Naive thymus-derived CD4-positive, alpha-beta T cell (primary cell): ENCODE measurements around the gene PTPRN2. TPM values are rescaled to one million over a fixed set of nuclear protein-coding genes. Genes with fewer than 3 reads are reported as not detected.
"Not testable (repeated sequence)": the region's sequence is repeated elsewhere in the genome, so short reads cannot be mapped to it uniquely, and the experiment has no call there.

Experiments used
- ATAC-seq: fragments of 150-1000 bp; cut with Tn5 transposase; 2 replicates; pipeline ENCODE4 v1.10.0; 2021; ENCODE audit warnings: mild to moderate bottlenecking, moderate library complexity
- CTCF ChIA-PET: fragments of 350-600 bp; sonication (Branson Sonifier 250); formaldehyde crosslinking; loops from one replicate; lab custom pipeline; 2021; ENCODE audit warnings: antibody characterized with exemption; lab: Charles Lee
- POLR2A ChIA-PET: fragments of 350-600 bp; sonication (Branson Sonifier 250); formaldehyde crosslinking; loops from one replicate; lab custom pipeline; 2021; ENCODE audit warnings: antibody characterized with exemption, inconsistent platforms; lab: Charles Lee
- DNase-seq, 9 donors: peaks; one replicate each; pipeline versions ENCODE4 v3.0.0 to v3.0.0-alpha.2; 2020 to 2022; ENCODE audit warnings: mixed read lengths in 1 of 9
- H3K27ac ChIP-seq: one replicate; pipeline ENCODE4 v1.7.0; 2013; ENCODE audit warnings: mild to moderate bottlenecking, low read depth, low read length, moderate library complexity
- H3K27me3 ChIP-seq, 2 donors: one replicate each; pipeline ENCODE4 v1.7.0; 2013; ENCODE audit warnings: low read length in 2 of 2, mild to moderate bottlenecking in 2 of 2, moderate library complexity in 2 of 2; ENCODE audit not compliant: control insufficient read depth in 2 of 2, insufficient read depth in 2 of 2
- H3K36me3 ChIP-seq, 3 experiments: 1 replicate in 2 of 3; 2 replicates in 1 of 3; pipeline ENCODE4 v1.7.0; 2013; ENCODE audit warnings: low read length in 3 of 3, mild to moderate bottlenecking in 3 of 3, moderate library complexity in 1 of 3; ENCODE audit not compliant: insufficient read depth in 3 of 3, control insufficient read depth in 2 of 3
- H3K4me1 ChIP-seq, 2 donors: one replicate each; pipeline ENCODE4 v1.7.0; 2013; ENCODE audit warnings: low read length in 2 of 2, mild to moderate bottlenecking in 2 of 2, moderate library complexity in 1 of 2; ENCODE audit not compliant: control insufficient read depth in 2 of 2, insufficient read depth in 2 of 2
- H3K4me3 ChIP-seq: 2 replicates; pipeline ENCODE4 v1.7.0; 2013; ENCODE audit warnings: mild to moderate bottlenecking, low read length
- H3K9me3 ChIP-seq, 3 experiments: 1 replicate in 2 of 3; 2 replicates in 1 of 3; pipeline ENCODE4 v1.7.0; 2013; ENCODE audit warnings: low read length in 3 of 3; ENCODE audit not compliant: control insufficient read depth in 2 of 3
- H3K27ac Mint-ChIP-seq, 9 donors: one replicate each; pipeline ENCODE4 v1.8.0; 2020 to 2022; ENCODE audit warnings: mixed read lengths in 9 of 9, mild to moderate bottlenecking in 8 of 9, moderate library complexity in 5 of 9, inconsistent platforms in 2 of 9
- H3K27me3 Mint-ChIP-seq, 5 donors: one replicate each; pipeline ENCODE4 v1.8.0; 2021 to 2022; ENCODE audit warnings: mixed read lengths in 5 of 5, mild to moderate bottlenecking in 1 of 5
- H3K36me3 Mint-ChIP-seq, 5 donors: one replicate each; pipeline ENCODE4 v1.8.0; 2020 to 2022; ENCODE audit warnings: mixed read lengths in 5 of 5, mild to moderate bottlenecking in 3 of 5, inconsistent platforms in 1 of 5
- H3K4me1 Mint-ChIP-seq, 7 donors: one replicate each; pipeline ENCODE4 v1.8.0; 2020 to 2022; ENCODE audit warnings: mixed read lengths in 7 of 7, mild to moderate bottlenecking in 3 of 7, inconsistent platforms in 1 of 7
- H3K4me3 Mint-ChIP-seq, 10 donors: one replicate each; pipeline ENCODE4 v1.8.0; 2020 to 2022; ENCODE audit warnings: mild to moderate bottlenecking in 10 of 10, mixed read lengths in 10 of 10, moderate library complexity in 6 of 10, inconsistent platforms in 2 of 10
- H3K9me3 Mint-ChIP-seq, 11 donors: one replicate each; pipeline ENCODE4 v1.8.0; 2020 to 2022; ENCODE audit warnings: mixed read lengths in 11 of 11, mild to moderate bottlenecking in 4 of 11, inconsistent platforms in 1 of 11, moderate library complexity in 1 of 11
- intact Hi-C, 2 donors: fragments of 100-400 bp; cut with micrococcal nuclease; formaldehyde crosslinking; loops; one replicate each; pipeline ENCODE4 v1.15.1; 2023
- polyA plus RNA-seq, 2 donors: library from polyadenylated mRNA; unstranded; fragments of 300-500 nt; fragmentation: Illumina TruSeq; gene quantifications; one replicate each; pipeline ENCODE4 v1.2.3, GENCODE V29; 2021
- total RNA-seq, 6 experiments: library from RNA in 5 of 6; stranded (reverse) in 5 of 6; gene quantifications; 1 replicate in 5 of 6; 2 replicates in 1 of 6; pipeline ENCODE4 v1.2.3 and lab custom pipeline; 2021 to 2026

Gene PTPRN2
- total and polyA plus RNA-seq, 7 experiments from 2014 or later, result 0.58 to 2.3 (median 1.4) TPM

- CTCF ChIA-PET, POLR2A ChIA-PET, H3K4me3 Mint-ChIP-seq, H3K4me1 ChIP-seq, H3K27me3 ChIP-seq, intact Hi-C loops, H3K9me3 ChIP-seq, H3K4me3 ChIP-seq, DNase-seq, H3K36me3 Mint-ChIP-seq, H3K27ac Mint-ChIP-seq, H3K27ac ChIP-seq, H3K27me3 Mint-ChIP-seq, H3K36me3 ChIP-seq, ATAC-seq, H3K9me3 Mint-ChIP-seq: not testable (repeated sequence)
- peaks cover 6 to 12% (median 8%) of the 10 kb centered on the region in 7 donors for H3K4me1 Mint-ChIP-seq
Measured at GRCh38 chr7:157563467-157564135, 1024.0 kb downstream of the PTPRN2 start.

GRCh38 chr7:157562522-157563398, 1024.9 kb downstream of the PTPRN2 start:
- DNase-seq, intact Hi-C loops, H3K4me1 Mint-ChIP-seq, H3K27ac ChIP-seq, H3K4me1 ChIP-seq, H3K4me3 Mint-ChIP-seq, H3K36me3 Mint-ChIP-seq, H3K9me3 ChIP-seq, ATAC-seq, H3K27me3 Mint-ChIP-seq, H3K9me3 Mint-ChIP-seq, H3K27ac Mint-ChIP-seq, H3K4me3 ChIP-seq, H3K36me3 ChIP-seq, H3K27me3 ChIP-seq: not testable (repeated sequence)
- ChIA-PET POLR2A (interaction anchor here (0.7 kb wide), 1 partner anchor 43 kb away, joined by 3 read pairs; no protein-coding TSS in a partner anchor), CTCF (interaction anchor here (0.5 kb wide), 1 partner anchor 1712 kb away, joined by 3 read pairs; no protein-coding TSS in a partner anchor)

- ATAC-seq (no peak), DNase-seq (no peak)
- intact Hi-C loops, result no loop called here
- H3K36me3 Mint-ChIP-seq, result peaks cover 0 to 4% (median 3%) of the 10 kb centered on the region in 5 donors
- Histone ChIP-seq H3K27me3 (no peaks in the 10 kb centered on the region), H3K27ac (no peak overlapping the region), H3K4me3 (no peak overlapping the region), H3K4me1 (no peaks in the 10 kb centered on the region), H3K9me3 (no peaks in the 10 kb centered on the region), H3K36me3 (no peaks in the 10 kb centered on the region)
- no peaks in the 10 kb centered on the region for H3K27me3 Mint-ChIP-seq
- no peak overlapping the region for H3K4me3 Mint-ChIP-seq
- H3K27ac Mint-ChIP-seq, result no peak overlapping the region
- peaks cover 0 to 3% (median 0%) of the 10 kb centered on the region in 7 donors for H3K4me1 Mint-ChIP-seq
- H3K9me3 Mint-ChIP-seq, result peaks cover 0 to 2% (median 0%) of the 10 kb centered on the region in 11 donors
- ChIA-PET CTCF (no interaction called here), POLR2A (interaction anchor here (0.7 kb wide), 1 partner anchor 43 kb away, joined by 3 read pairs; no protein-coding TSS in a partner anchor)
Measured at GRCh38 chr7:157561816-157562410, 1025.7 kb downstream of the PTPRN2 start.

GRCh38 chr7:157561523-157561785, 1026.2 kb downstream of the PTPRN2 start:
- CTCF ChIA-PET, result no interaction called here
- H3K27ac Mint-ChIP-seq, result no peak overlapping the region

GRCh38 chr7:157560710-157561522, 1026.7 kb downstream of the PTPRN2 start:
- H3K9me3 ChIP-seq, result no peaks in the 10 kb centered on the region
- no peaks in the 10 kb centered on the region for H3K27me3 ChIP-seq
- no peak overlapping the region for H3K27ac ChIP-seq
- no peaks in the 10 kb centered on the region for H3K36me3 ChIP-seq
- Mint-ChIP-seq H3K27me3 (no peaks in the 10 kb centered on the region), H3K27ac (no peak overlapping the region), H3K4me3 (no peak overlapping the region), H3K36me3 (peaks cover 0 to 4% (median 0%) of the 10 kb centered on the region in 5 donors), H3K9me3 (peaks cover 0 to 2% (median 0%) of the 10 kb centered on the region in 11 donors), H3K4me1 (peaks cover 0 to 3% (median 0%) of the 10 kb centered on the region in 7 donors)
- H3K4me1 ChIP-seq, result no peaks in the 10 kb centered on the region
- H3K4me3 ChIP-seq, result no peak overlapping the region
- DNase-seq (no peak), ATAC-seq (peak; percentile 30)
- POLR2A ChIA-PET, result no interaction called here
- intact Hi-C loops, result no loop called here
- CTCF ChIA-PET, result no interaction called here

More at GRCh38 chr7:157561523-157561785, 1026.2 kb downstream of the PTPRN2 start:
- ATAC-seq, result no peak
- no peaks in the 10 kb centered on the region for H3K4me1 ChIP-seq
- no peaks in the 10 kb centered on the region for H3K27me3 ChIP-seq
- DNase-seq, result no peak
- Mint-ChIP-seq H3K27me3 (no peaks in the 10 kb centered on the region), H3K4me3 (no peak overlapping the region), H3K4me1 (peaks cover 0 to 3% (median 0%) of the 10 kb centered on the region in 7 donors), H3K9me3 (peaks cover 0 to 2% (median 0%) of the 10 kb centered on the region in 11 donors), H3K36me3 (peaks cover 0 to 4% (median 0%) of the 10 kb centered on the region in 5 donors)
- no peaks in the 10 kb centered on the region for H3K36me3 ChIP-seq
- H3K9me3 ChIP-seq, result no peaks in the 10 kb centered on the region
- POLR2A ChIA-PET, result no interaction called here
- no peak overlapping the region for H3K27ac ChIP-seq
- intact Hi-C loops, result no loop called here
- H3K4me3 ChIP-seq, result no peak overlapping the region

- POLR2A ChIA-PET, result no interaction called here
- no peak overlapping the region for H3K27ac Mint-ChIP-seq
Measured at GRCh38 chr7:157560258-157560654, 1027.4 kb downstream of the PTPRN2 start.

More at GRCh38 chr7:157560258-157560654, 1027.4 kb downstream of the PTPRN2 start:
- H3K4me3 Mint-ChIP-seq, result no peak overlapping the region
- no peaks in the 10 kb centered on the region for H3K27me3 ChIP-seq
- peaks cover 0 to 3% (median 0%) of the 10 kb centered on the region in 7 donors for H3K4me1 Mint-ChIP-seq
- H3K9me3 Mint-ChIP-seq, result peaks cover 0 to 2% (median 0%) of the 10 kb centered on the region in 11 donors
- no peak overlapping the region for H3K4me3 ChIP-seq
- H3K36me3 Mint-ChIP-seq, result peaks cover 0 to 4% (median 0%) of the 10 kb centered on the region in 5 donors
- DNase-seq, result no peak
- H3K27ac ChIP-seq, result no peak overlapping the region
- CTCF ChIA-PET, result interaction anchor here (0.6 kb wide), 1 partner anchor 297 kb away, joined by 3 read pairs; no protein-coding TSS in a partner anchor
- ATAC-seq, result no peak
- H3K27me3 Mint-ChIP-seq, result no peaks in the 10 kb centered on the region
- H3K4me1 ChIP-seq, result no peaks in the 10 kb centered on the region
- no peaks in the 10 kb centered on the region for H3K9me3 ChIP-seq
- intact Hi-C loops, result no loop called here
- H3K36me3 ChIP-seq, result no peaks in the 10 kb centered on the region
